GM20000 (cell line): Measurements from ENCODE around the gene INSL4.
A peak's percentile ranks its signal among the peaks of the same experiment; 100 is the strongest.

Experiments used
- DNase-seq: peaks from one replicate; pipeline ENCODE4 v3.0.0; 2012; ENCODE audit warnings: low spot score
- CTCF ChIP-seq: IDR thresholded peaks from 2 replicates; pipeline ENCODE4 v1.5.1; 2012; ENCODE audit warnings: mild to moderate bottlenecking, control low read depth; ENCODE audit errors: extremely low read depth, missing control alignments

The INSL4 gene

DNA sequence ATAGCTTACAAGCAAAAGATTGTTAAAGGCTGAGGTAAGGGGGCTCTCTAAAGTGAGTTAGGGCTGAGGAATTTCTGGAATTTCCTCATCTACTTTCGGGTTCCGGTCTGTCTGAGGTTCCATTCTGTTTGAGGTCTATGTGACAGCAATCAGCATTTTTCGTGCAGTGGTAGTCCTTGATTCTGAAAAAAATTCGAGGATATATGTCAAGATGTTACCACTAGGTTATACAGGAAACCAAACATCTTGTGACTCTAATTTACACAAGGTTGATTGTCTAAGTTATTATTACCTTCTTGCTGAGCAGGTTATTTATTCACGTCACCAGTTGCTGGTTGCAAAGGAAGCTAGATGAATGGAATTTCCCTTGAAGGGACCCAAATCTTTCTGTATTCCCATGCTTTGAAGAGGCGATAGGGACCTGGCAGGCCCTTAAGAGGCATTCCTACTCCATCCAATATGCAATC is 38.1 kb downstream of the INSL4 start:
- TF ChIP-seq CTCF, result no peak
- DNase-seq, result no peak

- no peak for TF ChIP-seq CTCF
- peak; percentile 10 for DNase-seq
Observed at GRCh38 chr9:5274770-5275169, 43.6 kb downstream of the INSL4 start.

GRCh38 chr9:5278486-5278885 is 47.3 kb downstream of the INSL4 start:
- TF ChIP-seq CTCF, result no peak
- DNase-seq, result no peak
